NOMO-1 (cell line): ENCODE results near the gene EFNA2.

ENCODE experiments used
- DNase-seq, 2 experiments: peaks; one replicate each; lab custom pipeline; 2025; ENCODE audit not compliant: unreplicated experiment in 2 of 2; lab: John Stamatoyannopoulos, UW

EFNA2 gene

GRCh38 chr19:1259876-1260748 is 25.6 kb upstream of the EFNA2 start:
- no peak for DNase-seq

GRCh38 chr19:1260749-1261537 is 24.7 kb upstream of the EFNA2 start:
- peak; percentile 93 to 96 for DNase-seq

- DNase-seq = peak in 1 of 2 experiments; percentile 37
Measured at GRCh38 chr19:1261538-1261797, 24.2 kb upstream of the EFNA2 start.

- DNase-seq = no peak
Measured at GRCh38 chr19:1261798-1262622, 23.7 kb upstream of the EFNA2 start.

- DNase-seq = no peak
Measured at GRCh38 chr19:1262623-1263123, 23.0 kb upstream of the EFNA2 start.

GRCh38 chr19:1263188-1263587 is 22.5 kb upstream of the EFNA2 start:
- no peak for DNase-seq

GRCh38 chr19:1264801-1265614 is 20.7 kb upstream of the EFNA2 start:
- DNase-seq = no peak

GRCh38 chr19:1265615-1266128 is 20.0 kb upstream of the EFNA2 start:
- DNase-seq = peak in 1 of 2 experiments; percentile 24

- DNase-seq = peak; percentile 79 to 82
Measured at GRCh38 chr19:1266129-1266915, 19.4 kb upstream of the EFNA2 start.

- DNase-seq = peak; percentile 55 to 67
Measured at GRCh38 chr19:1266916-1267476, 18.7 kb upstream of the EFNA2 start.

GRCh38 chr19:1267477-1268225 is 18.0 kb upstream of the EFNA2 start:
- DNase-seq = no peak

- no peak for DNase-seq
Measured at GRCh38 chr19:1268226-1269064, 17.2 kb upstream of the EFNA2 start.

GRCh38 chr19:1269065-1269477 is 16.6 kb upstream of the EFNA2 start, which contains the start of gene CIRBP:
Gene CIRBP (plus strand): TSS chr19:1269332. CDS start chr19:1270934, 1,602 bp downstream.
- peak; percentile 95 to 97 for DNase-seq

GRCh38 chr19:1269478-1270212 is 16.0 kb upstream of the EFNA2 start:
- DNase-seq = peak; percentile 70 to 75

- no peak for DNase-seq
Measured at GRCh38 chr19:1270213-1270853, 15.3 kb upstream of the EFNA2 start.
